H54 (cell line): Measurements from ENCODE around the gene UST.

Experiments used
- DNase-seq: peaks from one replicate; pipeline ENCODE4 v3.0.0; 2011; ENCODE audit warnings: low spot score, mixed read lengths; ENCODE audit not compliant: insufficient read length
- FAIRE-seq: peaks from 3 replicates; lab custom pipeline; 2011; peaks lifted over from hg19 to GRCh38; lab: Jason Lieb, UNC
- POLR2A ChIP-seq: IDR thresholded peaks from 2 replicates; pipeline ENCODE4 v1.6.1; 2011; ENCODE audit warnings: low read depth, mild to moderate bottlenecking, low read length

The UST gene

GRCh38 chr6:148881593-148882311 is 134.9 kb downstream of the UST start:
- DNase-seq, result no peak
- FAIRE-seq, result no peak
- TF ChIP-seq POLR2A, result no peak

- FAIRE-seq, result no peak
- no peak for TF ChIP-seq POLR2A
These were observed 136.4 kb downstream of the UST start for GRCh38 chr6:148883270-148883669.

GRCh38 chr6:148884461-148884860 is 137.6 kb downstream of the UST start:
- TF ChIP-seq POLR2A, result no peak
- DNase-seq (no peak), FAIRE-seq (no peak)

More at GRCh38 chr6:148883270-148883669, 136.4 kb downstream of the UST start:
- no peak for DNase-seq

GRCh38 chr6:148885136-148885865 is 138.5 kb downstream of the UST start:
- no peak for TF ChIP-seq POLR2A
- FAIRE-seq (peak; percentile 41), DNase-seq (no peak)

GRCh38 chr6:148885925-148886845 is 139.4 kb downstream of the UST start:
- DNase-seq, result no peak
- TF ChIP-seq POLR2A, result no peak
- no peak for FAIRE-seq

- DNase-seq (no peak), FAIRE-seq (no peak)
- no peak for TF ChIP-seq POLR2A
These were observed 140.4 kb downstream of the UST start for GRCh38 chr6:148887181-148887580.

- no peak for DNase-seq
- FAIRE-seq, result no peak
These were observed 142.0 kb downstream of the UST start for GRCh38 chr6:148888856-148889255.

GRCh38 chr6:148890096-148890495 is 143.3 kb downstream of the UST start:
- no peak for FAIRE-seq
- no peak for DNase-seq
- TF ChIP-seq POLR2A, result no peak

More at GRCh38 chr6:148888856-148889255, 142.0 kb downstream of the UST start:
- no peak for TF ChIP-seq POLR2A

- DNase-seq (no peak), FAIRE-seq (no peak)
- no peak for TF ChIP-seq POLR2A
These were observed 144.0 kb downstream of the UST start for GRCh38 chr6:148890652-148891404.

- DNase-seq (no peak), FAIRE-seq (no peak)
- no peak for TF ChIP-seq POLR2A
These were observed 144.6 kb downstream of the UST start for GRCh38 chr6:148891405-148891783.

GRCh38 chr6:148892247-148892646 is 145.4 kb downstream of the UST start:
- TF ChIP-seq POLR2A, result no peak
- FAIRE-seq (no peak), DNase-seq (no peak)

- DNase-seq, result no peak
- TF ChIP-seq POLR2A, result no peak
- no peak for FAIRE-seq
These were observed 146.2 kb downstream of the UST start for GRCh38 chr6:148893073-148893472.

GRCh38 chr6:148893481-148893880 is 146.7 kb downstream of the UST start:
- FAIRE-seq (no peak), DNase-seq (no peak)
- no peak for TF ChIP-seq POLR2A
